ENCODE results near the gene NEXN. TPM values are rescaled to one million over a fixed set of nuclear protein-coding genes. Genes with fewer than 3 reads are reported as not detected.

Gene NEXN
- total and polyA plus RNA-seq, 7 donors: 31.6 to 541 (median 321) TPM

DNA sequence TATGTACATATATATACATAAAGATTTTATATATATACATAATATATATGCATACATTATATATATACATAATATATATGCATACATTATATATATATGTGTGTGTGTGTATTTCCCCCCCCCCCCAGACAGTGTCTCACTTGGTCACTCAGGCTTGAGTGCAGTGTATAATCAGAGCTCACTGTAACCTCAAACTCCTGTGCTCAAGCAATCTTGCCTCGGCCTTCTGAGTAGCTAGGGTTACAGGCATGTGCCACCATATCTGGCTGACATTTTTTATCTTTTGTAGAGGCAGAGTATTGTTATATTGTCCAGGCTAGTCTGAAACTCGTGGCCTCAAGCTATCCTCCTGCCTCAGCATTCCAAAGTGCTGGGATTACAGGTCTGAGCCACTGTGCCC lies 99.5 kb downstream of the NEXN start:
- 36 to 73% (median 43%) methylated on average over 2 of the region's 2 CpGs for WGBS, 3 donors
- H3K9me3 ChIP-seq: no peaks in the 10 kb centered on the region
- H3K27ac ChIP-seq: no peak overlapping the region
- H3K4me3 ChIP-seq: no peak overlapping the region
- ATAC-seq: peak in 2 of 4 donors; percentile 22 to 35
- H3K36me3 ChIP-seq (ENCODE audit: insufficient read depth in 1 of 2, low read depth in 1 of 2): peaks cover 0 to 6% of the 10 kb centered on the region in 2 donors
- TF ChIP-seq, protein P1, sequence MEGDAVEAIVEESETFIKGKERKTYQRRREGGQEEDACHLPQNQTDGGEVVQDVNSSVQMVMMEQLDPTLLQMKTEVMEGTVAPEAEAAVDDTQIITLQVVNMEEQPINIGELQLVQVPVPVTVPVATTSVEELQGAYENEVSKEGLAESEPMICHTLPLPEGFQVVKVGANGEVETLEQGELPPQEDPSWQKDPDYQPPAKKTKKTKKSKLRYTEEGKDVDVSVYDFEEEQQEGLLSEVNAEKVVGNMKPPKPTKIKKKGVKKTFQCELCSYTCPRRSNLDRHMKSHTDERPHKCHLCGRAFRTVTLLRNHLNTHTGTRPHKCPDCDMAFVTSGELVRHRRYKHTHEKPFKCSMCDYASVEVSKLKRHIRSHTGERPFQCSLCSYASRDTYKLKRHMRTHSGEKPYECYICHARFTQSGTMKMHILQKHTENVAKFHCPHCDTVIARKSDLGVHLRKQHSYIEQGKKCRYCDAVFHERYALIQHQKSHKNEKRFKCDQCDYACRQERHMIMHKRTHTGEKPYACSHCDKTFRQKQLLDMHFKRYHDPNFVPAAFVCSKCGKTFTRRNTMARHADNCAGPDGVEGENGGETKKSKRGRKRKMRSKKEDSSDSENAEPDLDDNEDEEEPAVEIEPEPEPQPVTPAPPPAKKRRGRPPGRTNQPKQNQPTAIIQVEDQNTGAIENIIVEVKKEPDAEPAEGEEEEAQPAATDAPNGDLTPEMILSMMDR (IDR thresholded peaks at IDR 0.05): no peak
- H3K27me3 ChIP-seq (ENCODE audit: insufficient read depth in 3 of 3, low read length in 2 of 3): no peaks in the 10 kb centered on the region
- intact Hi-C loops (cut with DNase I): loop anchor here in 1 of 2 donors (2.0 kb wide), 1 partner anchor 13 kb away; no protein-coding TSS in a partner anchor
- H3K4me1 ChIP-seq: peaks cover 34% of the 10 kb centered on the region
- DNase-seq: no peak

DNA sequence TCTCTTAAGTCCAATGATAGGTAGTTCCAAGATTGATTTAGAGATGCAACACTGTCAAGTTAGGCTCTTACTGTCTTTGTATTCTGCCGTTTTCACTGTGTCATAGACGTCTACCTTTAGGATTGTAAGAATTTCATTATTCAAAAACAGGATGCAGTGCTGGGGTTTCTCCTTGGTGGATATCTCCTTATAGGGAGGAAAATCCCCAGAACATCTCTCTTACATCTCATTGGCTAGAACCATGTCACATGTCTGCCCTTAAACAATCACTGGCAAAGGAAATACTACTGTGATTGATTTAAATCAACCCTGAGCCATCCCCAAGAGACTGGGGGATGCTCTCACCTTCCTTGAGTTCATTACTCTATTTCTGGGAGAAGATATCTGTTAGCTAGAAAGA lies 101.3 kb downstream of the NEXN start:
- TF ChIP-seq, protein P1 (IDR thresholded peaks at IDR 0.05): no peak
- H3K4me3 ChIP-seq: no peak overlapping the region
- intact Hi-C loops (cut with DNase I): no loop called here
- WGBS, 3 donors: 80 to 88% (median 86%) methylated on average over 2 of the region's 2 CpGs
- H3K9me3 ChIP-seq: no peaks in the 10 kb centered on the region
- H3K4me1 ChIP-seq: peaks cover 28% of the 10 kb centered on the region
- H3K27ac ChIP-seq: no peak overlapping the region
- H3K36me3 ChIP-seq (ENCODE audit: insufficient read depth in 1 of 2, low read depth in 1 of 2): peaks cover 0 to 13% of the 10 kb centered on the region in 2 donors
- DNase-seq (no peak), ATAC-seq (no peak)
- no peaks in the 10 kb centered on the region for H3K27me3 ChIP-seq (ENCODE audit: insufficient read depth in 3 of 3, low read length in 2 of 3)

DNA sequence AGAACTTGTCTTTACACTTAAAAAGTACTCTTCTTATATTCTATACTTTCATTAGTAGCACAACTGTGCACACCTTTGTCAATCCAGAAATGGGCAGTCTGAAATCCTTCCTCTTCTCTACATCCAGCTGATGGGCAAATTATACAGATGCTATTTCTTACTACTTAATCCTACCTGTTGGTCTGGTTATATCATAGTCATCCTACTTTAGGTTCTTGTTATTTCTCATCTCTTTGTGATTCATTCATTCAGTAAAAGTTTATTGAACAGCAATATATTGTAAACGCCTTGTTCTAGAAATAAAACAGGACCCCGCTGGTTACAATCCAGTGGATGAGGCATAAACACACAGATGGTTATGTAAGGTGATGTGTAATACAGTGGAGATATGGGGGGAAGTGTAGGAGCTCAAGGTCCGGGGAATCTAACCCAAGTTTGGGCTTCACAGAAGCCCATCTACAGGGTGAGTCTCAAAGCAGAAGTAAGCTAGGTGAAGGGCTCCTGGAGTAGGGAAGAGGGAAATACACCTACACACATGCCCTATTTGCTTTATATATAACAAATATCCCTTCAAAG lies 102.3 kb downstream of the NEXN start:
- intact Hi-C loops (cut with DNase I): no loop called here
- 96% methylated on average over 3 of the region's 3 CpGs for WGBS, 3 donors
- DNase-seq (no peak), ATAC-seq (no peak)
- H3K27me3 ChIP-seq (ENCODE audit: insufficient read depth in 3 of 3, low read length in 2 of 3): no peaks in the 10 kb centered on the region
- peaks cover 18% of the 10 kb centered on the region for H3K4me1 ChIP-seq
- peaks cover 0 to 13% of the 10 kb centered on the region in 2 donors for H3K36me3 ChIP-seq (ENCODE audit: insufficient read depth in 1 of 2, low read depth in 1 of 2)
- no peak overlapping the region for H3K4me3 ChIP-seq
- H3K27ac ChIP-seq: no peak overlapping the region
- H3K9me3 ChIP-seq: no peaks in the 10 kb centered on the region
- TF ChIP-seq, protein P1 (IDR thresholded peaks at IDR 0.05): no peak

DNA sequence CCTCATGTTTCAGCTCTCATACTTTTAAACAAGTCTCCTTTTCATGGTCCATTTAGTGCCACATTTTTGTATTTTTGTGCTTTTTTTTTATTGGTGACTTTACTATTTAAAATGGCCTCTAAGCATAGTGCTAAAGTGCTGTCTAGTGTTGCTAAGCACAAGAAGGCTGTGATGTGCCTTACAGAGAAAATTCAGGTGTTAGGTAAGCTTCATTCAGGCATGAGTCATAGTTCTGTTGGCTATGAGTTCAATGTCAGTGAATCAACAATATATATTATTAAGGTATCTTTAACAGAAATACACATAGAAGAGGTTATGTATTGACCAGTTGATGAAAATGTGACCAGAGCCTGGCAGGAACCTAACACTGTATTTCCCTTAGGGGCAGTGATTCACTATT lies 103.2 kb downstream of the NEXN start:
- no peaks in the 10 kb centered on the region for H3K9me3 ChIP-seq
- no peaks in the 10 kb centered on the region for H3K27me3 ChIP-seq (ENCODE audit: insufficient read depth in 3 of 3, low read length in 2 of 3)
- peaks cover 11% of the 10 kb centered on the region for H3K4me1 ChIP-seq
- TF ChIP-seq, protein P1 (IDR thresholded peaks at IDR 0.05): no peak
- DNase-seq (no peak), ATAC-seq (no peak)
- intact Hi-C loops (cut with DNase I): no loop called here
- peaks cover 0 to 13% of the 10 kb centered on the region in 2 donors for H3K36me3 ChIP-seq (ENCODE audit: insufficient read depth in 1 of 2, low read depth in 1 of 2)
- H3K27ac ChIP-seq: no peak overlapping the region
- H3K4me3 ChIP-seq: no peak overlapping the region

Other genes starting within 250 kb of the NEXN start
- 10 to 100 TPM; 25.0 to 29.9 (median 28.4) TPM for gene ZZZ3, start 206.0 kb upstream of the NEXN start, total RNA-seq
- 10 to 100 TPM in 2 of 3 donors, 1 to 10 TPM in 1; 8.6 to 21.6 (median 11.6) TPM for gene ZZZ3, start 206.0 kb upstream of the NEXN start, polyA plus RNA-seq
- gene USP33, start 128.8 kb upstream of the NEXN start, total RNA-seq: 10 to 100 TPM; 21.0 to 24.9 (median 23.4) TPM
- gene USP33, start 128.8 kb upstream of the NEXN start, polyA plus RNA-seq: 10 to 100 TPM; 13.4 to 37.5 (median 15.0) TPM
- 10 to 100 TPM; 11.2 to 17.0 (median 14.0) TPM for gene MIGA1, start 109.0 kb upstream of the NEXN start, total RNA-seq
- gene MIGA1, start 109.0 kb upstream of the NEXN start, polyA plus RNA-seq: 10 to 100 TPM in 1 of 3 donors, 1 to 10 TPM in 2; 5.0 to 19.3 (median 5.4) TPM
- 10 to 100 TPM; 48.8 to 72.1 (median 63.7) TPM for gene FUBP1, start 90.4 kb downstream of the NEXN start, total RNA-seq
- 10 to 100 TPM; 24.1 to 50.9 (median 34.9) TPM for gene FUBP1, start 90.4 kb downstream of the NEXN start, polyA plus RNA-seq
- 100 to 1,000 TPM in 3 of 4 donors, 10 to 100 TPM in 1; 98.8 to 209 (median 146) TPM for gene DNAJB4, start 116.3 kb downstream of the NEXN start, total RNA-seq
- 100 to 1,000 TPM in 1 of 3 donors, 10 to 100 TPM in 2; 34.9 to 175 (median 85.7) TPM for gene DNAJB4, start 116.3 kb downstream of the NEXN start, polyA plus RNA-seq
- gene GIPC2, start 157.3 kb downstream of the NEXN start, total RNA-seq: 1 to 10 TPM; 1.2 to 1.6 (median 1.4) TPM
- gene GIPC2, start 157.3 kb downstream of the NEXN start, polyA plus RNA-seq: 1 to 10 TPM in 1 of 3 donors, under 1 TPM in 2; 0.68 to 1.0 (median 0.72) TPM

All from psoas muscle (tissue), 8 donors.